ENCODE measurements around the gene SERPINE1.
"Not testable (repeated sequence)": the region's sequence is repeated elsewhere in the genome, so short reads cannot be mapped to it uniquely, and the experiment has no call there.

The SERPINE1 gene

DNA sequence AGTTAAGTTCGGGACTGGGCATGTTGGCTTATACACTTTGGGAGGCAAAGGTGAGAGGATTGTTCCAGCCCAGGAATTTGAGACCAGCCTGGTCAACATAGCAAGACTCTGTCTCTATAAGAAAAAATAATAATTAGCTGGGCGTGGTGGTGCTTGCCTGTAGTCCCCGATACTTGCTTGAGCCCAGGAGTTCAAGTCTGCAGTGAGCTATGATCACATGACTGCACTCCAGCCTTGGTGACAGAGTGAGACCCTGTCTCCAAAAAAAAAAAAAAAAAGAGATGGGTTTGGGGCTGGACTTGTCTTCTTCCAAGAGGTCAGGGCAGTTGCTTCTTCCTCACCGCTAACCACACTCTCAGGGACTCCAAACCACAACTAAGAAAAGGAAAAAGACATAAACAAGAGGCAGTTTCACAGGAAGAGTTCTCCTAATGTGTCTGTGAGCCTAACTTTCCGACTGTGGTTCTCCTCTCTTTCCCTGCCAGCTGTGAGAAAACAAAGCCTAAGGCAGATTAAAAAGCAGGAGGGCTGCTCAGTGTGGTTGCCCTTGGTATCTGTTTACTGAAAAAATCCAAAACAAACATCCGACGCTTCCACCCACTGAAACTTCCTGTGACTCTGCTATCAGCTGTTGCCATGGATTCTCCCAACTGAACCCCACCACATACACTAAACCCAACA lies 2.4 kb upstream of the SERPINE1 start:
- DNase-seq: no peak

DNA sequence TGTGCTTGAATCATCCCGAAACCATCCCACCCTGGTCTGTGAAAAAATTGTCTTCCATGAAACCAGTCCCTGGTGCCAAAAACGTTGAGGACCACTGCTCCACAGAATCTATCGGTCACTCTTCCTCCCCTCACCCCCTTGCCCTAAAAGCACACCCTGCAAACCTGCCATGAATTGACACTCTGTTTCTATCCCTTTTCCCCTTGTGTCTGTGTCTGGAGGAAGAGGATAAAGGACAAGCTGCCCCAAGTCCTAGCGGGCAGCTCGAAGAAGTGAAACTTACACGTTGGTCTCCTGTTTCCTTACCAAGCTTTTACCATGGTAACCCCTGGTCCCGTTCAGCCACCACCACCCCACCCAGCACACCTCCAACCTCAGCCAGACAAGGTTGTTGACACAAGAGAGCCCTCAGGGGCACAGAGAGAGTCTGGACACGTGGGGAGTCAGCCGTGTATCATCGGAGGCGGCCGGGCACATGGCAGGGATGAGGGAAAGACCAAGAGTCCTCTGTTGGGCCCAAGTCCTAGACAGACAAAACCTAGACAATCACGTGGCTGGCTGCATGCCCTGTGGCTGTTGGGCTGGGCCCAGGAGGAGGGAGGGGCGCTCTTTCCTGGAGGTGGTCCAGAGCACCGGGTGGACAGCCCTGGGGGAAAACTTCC lies 784 bp upstream of the SERPINE1 start:
- DNase-seq: no peak

GRCh38 chr7:101127460-101128039 lies 646 bp downstream of the SERPINE1 start:
- DNase-seq: no peak

DNA sequence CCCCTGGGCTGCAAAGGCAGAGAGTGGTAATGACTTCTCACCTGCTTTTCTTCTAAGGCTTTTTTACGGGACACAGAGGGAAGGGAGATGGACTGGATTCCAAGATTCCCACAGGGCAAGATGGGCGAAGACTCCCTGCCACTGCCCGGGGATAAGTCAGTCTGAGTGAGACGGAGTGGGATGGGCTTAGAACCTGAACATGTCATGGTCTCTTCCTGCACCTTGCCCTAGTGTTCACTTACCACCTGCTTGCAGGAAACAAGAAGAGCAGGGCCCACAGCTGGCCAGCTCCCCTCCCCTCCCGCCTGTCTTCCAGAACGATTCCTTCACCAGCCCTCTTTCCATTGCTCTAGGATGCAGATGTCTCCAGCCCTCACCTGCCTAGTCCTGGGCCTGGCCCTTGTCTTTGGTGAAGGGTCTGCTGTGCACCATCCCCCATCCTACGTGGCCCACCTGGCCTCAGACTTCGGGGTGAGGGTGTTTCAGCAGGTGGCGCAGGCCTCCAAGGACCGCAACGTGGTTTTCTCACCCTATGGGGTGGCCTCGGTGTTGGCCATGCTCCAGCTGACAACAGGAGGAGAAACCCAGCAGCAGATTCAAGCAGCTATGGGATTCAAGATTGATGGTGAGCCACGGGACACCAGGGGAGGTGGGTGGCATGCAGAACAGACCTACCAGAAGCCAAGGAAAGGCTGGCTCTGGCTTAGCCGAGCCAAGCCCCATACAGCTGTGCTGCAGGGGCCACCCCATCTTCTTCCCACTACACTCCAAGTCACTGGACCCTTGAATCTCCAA lies 1.3 kb downstream of the SERPINE1 start:
- no peak for DNase-seq

- no peak for DNase-seq
Measured at GRCh38 chr7:101129603-101130117, 2.8 kb downstream of the SERPINE1 start.

- DNase-seq: not testable (repeated sequence)
Measured at GRCh38 chr7:101132626-101133600, 6.0 kb downstream of the SERPINE1 start.

DNA sequence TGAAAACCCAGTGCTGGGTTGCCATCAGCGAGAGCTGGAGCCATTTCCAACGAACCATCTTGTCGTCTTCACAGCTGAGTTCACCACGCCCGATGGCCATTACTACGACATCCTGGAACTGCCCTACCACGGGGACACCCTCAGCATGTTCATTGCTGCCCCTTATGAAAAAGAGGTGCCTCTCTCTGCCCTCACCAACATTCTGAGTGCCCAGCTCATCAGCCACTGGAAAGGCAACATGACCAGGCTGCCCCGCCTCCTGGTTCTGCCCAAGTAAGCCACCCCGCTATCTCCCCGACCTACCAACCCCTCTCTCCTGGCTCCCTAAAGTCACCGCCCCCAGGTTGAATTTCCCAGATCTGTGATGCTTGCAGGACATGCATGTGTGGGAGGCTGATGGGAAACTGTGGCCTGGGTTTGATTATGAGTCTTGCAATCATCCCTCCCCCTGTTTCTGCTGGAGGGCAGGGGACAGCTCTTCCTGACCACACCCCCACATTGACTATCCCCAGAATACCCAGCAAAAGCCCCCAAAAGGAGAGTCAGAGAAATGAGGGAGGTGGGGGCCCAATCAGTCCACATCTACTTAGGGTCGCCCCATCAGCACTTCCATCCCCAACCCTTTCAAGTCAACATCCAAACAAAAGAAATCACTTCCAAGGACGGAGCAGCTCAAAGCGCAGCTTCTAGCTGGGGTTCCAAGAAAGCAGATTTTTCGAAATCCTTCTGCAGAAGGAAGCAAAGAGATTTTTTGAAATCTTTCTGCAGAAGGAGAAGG lies 6.9 kb downstream of the SERPINE1 start:
- DNase-seq: no peak

- DNase-seq: peak; percentile 73
Measured at GRCh38 chr7:101134399-101134980, 7.6 kb downstream of the SERPINE1 start.

GRCh38 chr7:101137651-101138212 lies 10.8 kb downstream of the SERPINE1 start:
- DNase-seq: no peak

DNA sequence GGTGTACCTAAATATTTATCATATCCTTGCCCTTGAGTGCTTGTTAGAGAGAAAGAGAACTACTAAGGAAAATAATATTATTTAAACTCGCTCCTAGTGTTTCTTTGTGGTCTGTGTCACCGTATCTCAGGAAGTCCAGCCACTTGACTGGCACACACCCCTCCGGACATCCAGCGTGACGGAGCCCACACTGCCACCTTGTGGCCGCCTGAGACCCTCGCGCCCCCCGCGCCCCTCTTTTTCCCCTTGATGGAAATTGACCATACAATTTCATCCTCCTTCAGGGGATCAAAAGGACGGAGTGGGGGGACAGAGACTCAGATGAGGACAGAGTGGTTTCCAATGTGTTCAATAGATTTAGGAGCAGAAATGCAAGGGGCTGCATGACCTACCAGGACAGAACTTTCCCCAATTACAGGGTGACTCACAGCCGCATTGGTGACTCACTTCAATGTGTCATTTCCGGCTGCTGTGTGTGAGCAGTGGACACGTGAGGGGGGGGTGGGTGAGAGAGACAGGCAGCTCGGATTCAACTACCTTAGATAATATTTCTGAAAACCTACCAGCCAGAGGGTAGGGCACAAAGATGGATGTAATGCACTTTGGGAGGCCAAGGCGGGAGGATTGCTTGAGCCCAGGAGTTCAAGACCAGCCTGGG lies 11.4 kb downstream of the SERPINE1 start:
- peak; percentile 71 for DNase-seq

- no peak for DNase-seq
Measured at GRCh38 chr7:101140339-101140699, 13.4 kb downstream of the SERPINE1 start.

- DNase-seq: no peak
Measured at GRCh38 chr7:101140746-101141382, 14.0 kb downstream of the SERPINE1 start.

GRCh38 chr7:101151908-101152651 lies 25.2 kb downstream of the SERPINE1 start:
- DNase-seq: no peak

- DNase-seq: peak; percentile 98
Measured at GRCh38 chr7:101153969-101154692, 27.2 kb downstream of the SERPINE1 start, which contains the start of gene AP1S1. TSS of gene AP1S1 (plus strand) at chr7:101154476. CDS start at chr7:101154515, 39 bp downstream.

GRCh38 chr7:101154693-101155102 lies 27.8 kb downstream of the SERPINE1 start:
- peak; percentile 35 for DNase-seq

- DNase-seq: no peak
Measured at GRCh38 chr7:101155303-101155702, 28.4 kb downstream of the SERPINE1 start.

DNA sequence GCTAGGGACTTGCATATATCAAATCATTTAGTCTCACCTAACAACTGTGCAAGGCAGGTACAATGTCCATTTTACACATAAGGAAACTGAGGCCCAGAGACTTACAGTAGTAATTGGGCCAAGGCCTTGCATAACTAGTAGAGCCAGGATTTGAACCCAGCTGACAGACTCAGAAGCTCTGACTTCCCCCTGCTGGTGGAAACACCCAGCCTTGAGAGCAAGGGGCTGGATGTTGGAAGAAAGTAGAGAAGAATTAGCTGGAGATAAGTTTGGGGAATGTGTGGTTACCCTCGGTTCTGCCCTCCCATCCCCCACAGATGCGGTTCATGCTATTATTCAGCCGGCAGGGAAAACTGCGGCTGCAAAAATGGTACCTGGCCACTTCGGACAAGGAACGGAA lies 29.4 kb downstream of the SERPINE1 start:
- no peak for DNase-seq
